OCI-LY3 (cell line): ENCODE measurements around the gene APOBR.

Experiments used
- CTCF ChIP-seq: fragments of 200-600, 300-600 bp; sonication (generic); IDR thresholded peaks from 2 replicates; pipeline ENCODE4 v1.5.1; 2014; ENCODE audit warnings: antibody characterized with exemption, low read length, low read depth
- EZH2phosphoT487 ChIP-seq: fragments of 200-600 bp; shearing (Covaris generic); IDR thresholded peaks from 2 replicates; pipeline ENCODE4 v1.6.1; 2018; ENCODE audit warnings: antibody characterized with exemption, mixed run types, low read depth

GRCh38 chr16:28495795-28496749 lies 1.6 kb downstream of the APOBR start:
- no peak for TF ChIP-seq CTCF
- no peak for TF ChIP-seq EZH2phosphoT487
